K562 (cell line): ENCODE measurements around the gene METTL14. TPM values are rescaled to one million over a fixed set of nuclear protein-coding genes. Genes with fewer than 3 reads are reported as not detected.

ENCODE experiments used
- ATAC-seq: fragments of 200-7000 bp; cut with Tn5 transposase; 3 replicates; pipeline ENCODE4 v1.9.1; 2020; ENCODE audit warnings: moderate library complexity
- BruUV-seq: library from RNA; stranded (reverse); fragments of 400-500 nt; replicated peaks from 2 replicates; lab custom pipeline; 2021; lab: Mats Ljungman, UMichigan
- CTCF ChIA-PET: fragments of 300-600 bp; formaldehyde crosslinking; extraction: SDS; loops from one replicate; lab custom pipeline; 2021; ENCODE audit warnings: low intra/inter-chr PET ratio; lab: Yijun Ruan, JAX
- POLR2A ChIA-PET: fragments of 300-600, 350-650 bp; sonication (Branson Sonifier 250); formaldehyde crosslinking; extraction: SDS; loops from one replicate; lab custom pipeline; 2021; ENCODE audit warnings: antibody characterized with exemption, inconsistent platforms; lab: Yijun Ruan, JAX
- DNase-seq, 4 experiments: peaks; one replicate each; pipeline versions ENCODE4 v3.0.0 to v3.0.0-alpha.2; 2011 to 2018; ENCODE audit warnings: low spot score in 3 of 4, mixed read lengths in 3 of 4; ENCODE audit errors: extremely low read depth in 1 of 4
- FAIRE-seq: peaks from 2 replicates; lab custom pipeline; 2011; peaks lifted over from hg19 to GRCh38; lab: Jason Lieb, UNC
- H2AFZ ChIP-seq: 2 replicates; pipeline ENCODE4 v1.6.0; 2011; ENCODE audit warnings: low read depth, low read length, control low read depth, inconsistent platforms
- H3K27ac ChIP-seq: fragments of 200-600 bp; 3 replicates; pipeline ENCODE4 v1.8.0; 2011; ENCODE audit warnings: low read depth, mild to moderate bottlenecking, control low read depth, inconsistent platforms, low read length, moderate library complexity, mixed read lengths; ENCODE audit errors: extremely low read depth
- H3K27me3 ChIP-seq, 2 experiments: fragments of 300-600 bp in 1 of 2; 2 replicates in 1 of 2; 3 replicates in 1 of 2; pipeline versions ENCODE4 v1.6.0 to v1.8.0; 2011; ENCODE audit warnings: inconsistent platforms in 2 of 2, low read length in 2 of 2, mild to moderate bottlenecking in 1 of 2, mixed read lengths in 1 of 2, moderate library complexity in 1 of 2; ENCODE audit not compliant: control insufficient read depth in 2 of 2, insufficient read depth in 2 of 2
- H3K36me3 ChIP-seq: fragments of 300-600 bp; 3 replicates; pipeline ENCODE4 v1.8.0; 2011; ENCODE audit warnings: mild to moderate bottlenecking, low read length, inconsistent platforms; ENCODE audit not compliant: control insufficient read depth, insufficient read depth
- H3K4me1 ChIP-seq, 2 experiments: fragments of 200-600 bp in 1 of 2; replicated peaks in 1 of 2; 2 replicates in 1 of 2; 3 replicates in 1 of 2; pipeline versions ENCODE4 v1.5.1 to v1.8.0; 2011; ENCODE audit warnings: inconsistent platforms in 2 of 2, low read length in 2 of 2, mild to moderate bottlenecking in 1 of 2, mixed read lengths in 1 of 2, moderate library complexity in 1 of 2; ENCODE audit not compliant: control insufficient read depth in 2 of 2, insufficient read depth in 2 of 2
- H3K4me2 ChIP-seq: 2 replicates; pipeline ENCODE4 v1.6.1; 2011; ENCODE audit warnings: low read length, control low read depth, inconsistent platforms, mixed read lengths; ENCODE audit not compliant: insufficient read depth
- H3K4me3 ChIP-seq: fragments of 200-600 bp; sonication (generic), shearing (Covaris generic); 2 replicates; pipeline ENCODE4 v1.5.1; 2016; ENCODE audit warnings: control low read depth, inconsistent platforms
- H3K79me2 ChIP-seq: fragments of 200-600 bp; 3 replicates; pipeline ENCODE4 v1.8.0; 2011; ENCODE audit warnings: low read length, inconsistent platforms; ENCODE audit not compliant: control insufficient read depth, insufficient read depth
- H3K9ac ChIP-seq, 2 experiments: 2 replicates each; pipeline versions ENCODE4 v1.6.0 to v1.6.1; 2011; ENCODE audit warnings: low read depth in 2 of 2, low read length in 2 of 2, control low read depth in 1 of 2, inconsistent platforms in 1 of 2, mild to moderate bottlenecking in 1 of 2, mixed read lengths in 1 of 2; ENCODE audit not compliant: insufficient read depth in 1 of 2
- H3K9me1 ChIP-seq: one replicate; pipeline ENCODE4 v1.6.0; 2011; ENCODE audit warnings: inconsistent platforms, mild to moderate bottlenecking, low read length, moderate library complexity; ENCODE audit not compliant: control insufficient read depth, insufficient read depth
- H3K9me3 ChIP-seq: replicated peaks from 2 replicates; pipeline ENCODE4 v1.5.1; 2011; ENCODE audit warnings: low read depth, low read length, inconsistent platforms; ENCODE audit not compliant: control insufficient read depth, insufficient read depth
- H4K20me1 ChIP-seq: replicated peaks from 2 replicates; pipeline ENCODE4 v1.6.1; 2011; ENCODE audit warnings: low read length, inconsistent platforms, mixed read lengths; ENCODE audit not compliant: control insufficient read depth, insufficient read depth
- ARID3A ChIP-seq: IDR thresholded peaks from 2 replicates; pipeline ENCODE4 v1.6.1; 2012; ENCODE audit warnings: low read depth, low read length, improper control_type of control experiment, borderline replicate concordance
- CCAR2 ChIP-seq: fragments of 200-400 bp; formaldehyde crosslinking; IDR thresholded peaks from 2 replicates; pipeline ENCODE4 v1.6.1; 2017; ENCODE audit warnings: mild to moderate bottlenecking, low read depth, low read length
- DNMT1 ChIP-seq: fragments of 450-650 bp; IDR thresholded peaks from 2 replicates; pipeline ENCODE4 v1.6.1; 2016; ENCODE audit warnings: antibody characterized with exemption, mild to moderate bottlenecking
- KDM1A ChIP-seq, 2 experiments: fragments of 450-650 bp; IDR thresholded peaks; 2 replicates each; pipeline ENCODE4 v1.6.1; 2016; ENCODE audit warnings: mild to moderate bottlenecking in 2 of 2
- KLF13 ChIP-seq: fragments of 450-650 bp; IDR thresholded peaks from 2 replicates; pipeline ENCODE4 v1.6.1; 2016; ENCODE audit warnings: missing genetic modification characterization, low read depth, mild to moderate bottlenecking, missing compliant biosample characterization, moderate library complexity, borderline replicate concordance
- RNF2 ChIP-seq: sonication (generic); IDR thresholded peaks from 2 replicates; pipeline ENCODE4 v1.6.1; 2016
- SAFB2 ChIP-seq: fragments of 200-400 bp; formaldehyde crosslinking; IDR thresholded peaks from 2 replicates; pipeline ENCODE4 v1.6.1; 2018; ENCODE audit warnings: borderline replicate concordance, low read length, low read depth, moderate library complexity; ENCODE audit not compliant: severe bottlenecking
- ZBTB11 ChIP-seq, 3 experiments: fragments of 200-800 bp in 1 of 3; fragments of 250-450 bp in 1 of 3; fragments of 450-650 bp in 1 of 3; sonication (Bioruptor Pico) in 1 of 3; sonication (Bioruptor generic) in 1 of 3; formaldehyde crosslinking in 1 of 3; IDR thresholded peaks; 2 replicates each; pipeline versions ENCODE4 v1.6.1 to v1.8.0; 2016 to 2022; ENCODE audit warnings: mild to moderate bottlenecking in 2 of 3, missing genetic modification characterization in 2 of 3, missing compliant biosample characterization in 1 of 3, moderate library complexity in 1 of 3
- ZFX ChIP-seq: sonication (generic); formaldehyde crosslinking; IDR thresholded peaks from 2 replicates; pipeline ENCODE4 v1.8.0; 2022; ENCODE audit warnings: mild to moderate bottlenecking, missing genetic modification reagents, moderate library complexity
- ZNF124 ChIP-seq: sonication (generic); formaldehyde crosslinking; IDR thresholded peaks from 2 replicates; pipeline ENCODE4 v1.8.1; 2022; ENCODE audit warnings: missing genetic modification reagents
- WGBS: fragments of 100-300 bp; shearing (Covaris generic); methylation state at CpG from one replicate; pipeline ENCODE4 v1.1.6; 2016; ENCODE audit warnings: low coverage, mixed read lengths; ENCODE audit not compliant: insufficient coverage; ENCODE audit errors: missing lambda C conversion rate; 5-methylcytosine and 5-hydroxymethylcytosine counted together
- in situ Hi-C: fragments of 300-500 bp; cut with MboI; formaldehyde crosslinking; loops from 4 replicates; pipeline ENCODE4 v1.15.0; 2018; ENCODE audit warnings: inconsistent platforms, mixed read lengths
- intact Hi-C: fragments of 100-400 bp; cut with micrococcal nuclease; formaldehyde crosslinking; loops from 2 replicates; pipeline ENCODE4 v1.14.2; 2022
- polyA plus RNA-seq, 8 experiments: library from polyadenylated mRNA; depleted of rRNA in 4 of 8; stranded (reverse) in 5 of 8; unstranded in 3 of 8; fragments of >200 nt; fragmentation: Nextera tagmentation in 2 of 8; fragmentation: Illumina TruSeq in 1 of 8; extraction: Ambion mirVana in 2 of 8; extraction: Trizol in 1 of 8; gene quantifications; 2 replicates each; pipeline versions ENCODE4 v1.2.1 to v1.2.3, GENCODE V29; 2011 to 2014; ENCODE audit warnings: inconsistent platforms in 1 of 8, missing spikeins in 1 of 8
- total RNA-seq, 7 experiments: library from RNA; depleted of rRNA in 6 of 7; stranded (reverse); fragments of >200 nt in 6 of 7; fragmentation: Illumina TruSeq in 2 of 7; extraction: Trizol in 2 of 7; gene quantifications; 2 replicates each; pipeline versions ENCODE4 v1.2.1 to v1.2.3, GENCODE V29; 2011 to 2021; ENCODE audit warnings: low replicate concordance in 1 of 7

The METTL14 gene
- total and polyA plus RNA-seq, 9 of the 15 experiments (the other 6 are each of a cell fraction or from before 2014, with no cell fraction given): 16.7 to 42.4 (median 27.7) TPM

DNA sequence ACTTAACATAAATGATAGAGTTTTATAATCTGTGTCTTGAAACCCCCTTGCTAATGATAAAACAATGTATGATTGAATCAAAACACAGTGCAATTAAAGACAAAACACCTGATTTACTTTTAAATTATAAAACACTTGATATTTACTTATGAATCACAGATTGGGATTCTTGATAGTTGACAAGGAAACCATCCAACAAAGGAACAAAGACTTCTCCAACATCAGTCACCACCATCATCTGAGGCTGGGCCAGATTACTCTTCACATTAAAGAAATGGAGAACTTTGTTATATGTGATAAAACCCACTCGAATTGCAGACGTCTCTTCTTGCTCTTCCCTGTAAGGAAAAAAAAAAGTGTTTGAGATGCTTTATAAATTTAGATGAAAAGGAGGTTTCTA, 67.4 kb downstream of the METTL14 start (continued):
- TF ChIP-seq DNMT1 (no peak), KDM1A (IDR thresholded peaks at IDR 0.05) (no peak)

GRCh38 chr4:118753096-118753495, 67.9 kb downstream of the METTL14 start:
- intact Hi-C loops (no loop called here), in situ Hi-C loops (no loop called here)
- Histone ChIP-seq H3K9me1 (no peaks in the 10 kb centered on the region), H3K36me3 (peaks cover 20% of the 10 kb centered on the region), H3K27me3 (no peaks in the 10 kb centered on the region), H3K79me2 (no peaks in the 10 kb centered on the region), H2AFZ (no peak overlapping the region), H3K27ac (no peak overlapping the region), H3K9me3 (no peaks in the 10 kb centered on the region), H4K20me1 (no peaks in the 10 kb centered on the region), H3K4me2 (no peak overlapping the region), H3K4me1 (no peaks in the 10 kb centered on the region), H3K9ac (no peak overlapping the region), H3K4me3 (no peak overlapping the region)
- DNase-seq (no peak), ATAC-seq (no peak), FAIRE-seq (no peak)
- POLR2A ChIA-PET: no interaction called here
- no TSS peak for BruUV-seq
- CTCF ChIA-PET: no interaction called here
- no peak for TF ChIP-seq ZFX (CRISPR knock-in tag)
- no peak for TF ChIP-seq CCAR2

- no peak overlapping the region for H3K4me3 ChIP-seq
- POLR2A ChIA-PET: no interaction called here
- DNase-seq (no peak), ATAC-seq (no peak), FAIRE-seq (no peak)
- no peaks in the 10 kb centered on the region for H4K20me1 ChIP-seq
- CTCF ChIA-PET: no interaction called here
- H3K4me2 ChIP-seq: no peak overlapping the region
- H3K79me2 ChIP-seq: no peaks in the 10 kb centered on the region
- no peak overlapping the region for H3K9ac ChIP-seq
- H3K9me1 ChIP-seq: no peaks in the 10 kb centered on the region
- BruUV-seq: no TSS peak
- no peak overlapping the region for H3K27ac ChIP-seq
- in situ Hi-C loops: no loop called here
- H3K9me3 ChIP-seq: no peaks in the 10 kb centered on the region
- peaks cover 20% of the 10 kb centered on the region for H3K36me3 ChIP-seq
- 67% methylated on average over 1 of the region's 1 CpG for WGBS
- no peaks in the 10 kb centered on the region for H3K27me3 ChIP-seq
- H3K4me1 ChIP-seq: no peaks in the 10 kb centered on the region
- H2AFZ ChIP-seq: no peak overlapping the region
- intact Hi-C loops: no loop called here
- TF ChIP-seq RNF2 (no peak), SAFB2 (no peak), ZBTB11 (CRISPR knock-in tag; IDR thresholded peaks at IDR 0.05) (no peak), ZNF124 (CRISPR knock-in tag) (no peak), DNMT1 (no peak), KLF13 (tag) (no peak), ARID3A (no peak)
Observed at GRCh38 chr4:118753685-118754084, 68.5 kb downstream of the METTL14 start.
